IPS-11a (cell line): ENCODE data around the gene MS4A13.
"Not testable (repeated sequence)": the region's sequence is repeated elsewhere in the genome, so short reads cannot be mapped to it uniquely, and the experiment has no call there.

ENCODE experiments used
- H3K4me3 ChIP-seq: one replicate; pipeline ENCODE4 v1.5.1; 2013; ENCODE audit warnings: low read depth, low read length, control low read depth

Gene MS4A13

DNA sequence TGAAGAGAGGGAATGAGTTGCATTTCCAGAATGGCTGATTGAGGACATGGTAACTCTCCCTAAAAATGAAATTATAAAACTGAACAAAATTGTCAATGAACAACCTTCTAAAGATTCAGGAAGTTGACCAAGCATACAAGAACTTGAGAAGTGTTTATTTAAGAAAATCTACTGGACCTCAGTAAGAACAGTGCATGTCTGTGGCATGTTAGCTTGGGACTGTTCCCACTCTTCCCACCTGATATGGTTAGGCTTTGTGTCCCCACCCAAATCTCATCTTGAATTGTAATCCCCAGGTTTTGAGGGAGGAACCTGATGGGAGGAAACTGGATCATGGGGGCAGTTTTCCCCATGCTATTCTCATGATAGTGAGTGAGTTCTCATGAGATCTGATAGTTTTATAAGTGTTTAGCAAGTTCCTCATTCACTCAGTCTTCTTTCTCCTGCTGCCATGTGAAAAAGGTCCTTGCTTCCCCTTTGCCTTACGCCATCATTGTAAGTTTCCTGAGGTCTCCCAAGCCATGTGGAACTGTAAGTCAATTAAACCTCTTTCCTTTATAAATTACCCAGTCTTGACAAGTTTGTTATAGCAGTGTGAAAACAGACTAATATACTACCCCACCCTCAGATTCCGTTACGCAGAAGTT, 15.4 kb downstream of the MS4A13 start:
- no peak overlapping the region for H3K4me3 ChIP-seq

DNA sequence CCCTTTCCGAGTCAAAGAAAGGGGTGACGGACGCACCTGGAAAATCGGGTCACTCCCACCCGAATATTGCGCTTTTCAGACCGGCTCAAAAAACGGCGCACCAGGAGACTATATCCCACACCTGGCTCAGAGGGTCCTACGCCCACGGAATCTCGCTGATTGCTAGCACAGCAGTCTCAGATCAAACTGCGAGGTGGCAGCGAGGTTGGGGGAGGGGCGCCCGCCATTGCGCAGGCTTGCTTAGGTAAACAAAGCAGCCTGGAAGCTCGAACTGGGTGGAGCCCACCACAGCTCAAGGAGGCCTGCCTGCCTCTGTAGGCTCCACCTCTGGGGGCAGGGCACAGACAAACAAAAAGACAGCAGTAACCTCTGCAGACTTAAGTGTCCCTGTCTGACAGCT, 17.2 kb downstream of the MS4A13 start:
- not testable (repeated sequence) for H3K4me3 ChIP-seq

DNA sequence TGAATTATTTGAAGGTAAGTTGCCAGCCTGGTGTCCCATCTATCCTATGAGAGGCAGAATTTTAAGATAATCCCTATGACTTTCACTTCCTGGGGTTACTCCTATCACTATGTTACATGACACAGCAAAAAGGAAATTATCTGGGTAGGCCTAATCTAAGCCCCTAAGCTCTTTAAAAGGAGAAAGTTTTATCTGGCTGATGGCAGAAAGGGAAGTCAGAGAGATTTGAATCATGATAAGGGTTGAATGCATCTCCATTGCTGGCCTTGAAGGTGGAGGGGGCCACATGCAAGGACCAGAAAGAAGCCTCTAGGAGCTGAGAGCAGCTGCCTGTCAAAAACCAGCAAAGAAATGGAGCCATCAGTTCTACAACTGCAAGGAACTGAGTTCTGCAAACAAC, 23.4 kb downstream of the MS4A13 start:
- H3K4me3 ChIP-seq = not testable (repeated sequence)

DNA sequence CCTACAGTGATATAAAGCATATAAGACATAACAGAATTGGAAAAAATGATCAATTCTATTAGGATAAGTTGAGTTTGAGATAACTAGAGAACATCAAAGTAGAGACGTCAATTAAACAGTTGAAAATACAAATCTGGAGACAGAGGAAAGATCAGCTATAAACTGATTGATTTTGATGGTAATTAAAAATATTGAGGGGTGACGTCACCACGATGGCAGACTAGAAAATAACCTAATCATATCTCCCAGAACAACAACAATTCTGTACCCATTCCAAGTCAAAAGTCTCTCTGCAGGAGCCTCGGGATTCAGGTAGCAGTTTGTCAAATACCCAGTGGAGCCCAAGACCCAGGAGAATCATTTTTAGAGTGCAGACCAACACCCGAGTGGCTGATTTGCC, 28.9 kb downstream of the MS4A13 start:
- H3K4me3 ChIP-seq = no peak overlapping the region

GRCh38 chr11:60561254-60561653, 46.1 kb downstream of the MS4A13 start:
- no peak overlapping the region for H3K4me3 ChIP-seq

DNA sequence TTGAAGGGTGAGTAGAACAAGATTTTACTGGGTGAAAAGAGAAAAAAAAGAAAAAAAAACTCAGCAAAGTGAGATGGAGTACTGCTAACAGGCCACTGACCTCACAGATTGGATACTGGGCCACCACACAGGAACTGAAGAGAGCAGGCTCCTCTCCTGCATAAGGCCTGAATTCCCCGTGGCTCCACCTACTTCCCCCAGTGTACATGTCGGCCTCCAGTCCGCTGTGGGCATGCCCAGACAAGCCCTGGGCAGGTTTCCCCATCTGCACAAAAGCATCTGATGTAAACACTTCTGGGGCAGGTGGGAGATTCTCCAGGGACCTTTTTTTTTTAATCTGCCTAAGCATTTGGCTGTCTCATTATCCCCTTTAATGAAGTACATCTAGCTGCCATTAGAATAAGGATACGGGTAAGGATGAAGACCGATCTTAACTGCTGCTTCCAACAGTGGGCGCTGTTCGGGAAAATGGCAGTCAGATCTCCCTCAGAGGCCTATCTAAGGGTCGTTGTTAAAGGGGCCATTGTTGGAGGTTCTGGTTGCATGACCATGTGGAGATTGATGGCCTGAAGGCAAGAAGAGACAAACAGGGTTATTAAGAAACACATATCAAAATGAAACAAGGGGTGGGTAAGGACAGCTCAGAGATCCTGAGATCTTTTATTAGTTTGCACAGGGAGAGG, 48.5 kb downstream of the MS4A13 start:
- no peak overlapping the region for H3K4me3 ChIP-seq

DNA sequence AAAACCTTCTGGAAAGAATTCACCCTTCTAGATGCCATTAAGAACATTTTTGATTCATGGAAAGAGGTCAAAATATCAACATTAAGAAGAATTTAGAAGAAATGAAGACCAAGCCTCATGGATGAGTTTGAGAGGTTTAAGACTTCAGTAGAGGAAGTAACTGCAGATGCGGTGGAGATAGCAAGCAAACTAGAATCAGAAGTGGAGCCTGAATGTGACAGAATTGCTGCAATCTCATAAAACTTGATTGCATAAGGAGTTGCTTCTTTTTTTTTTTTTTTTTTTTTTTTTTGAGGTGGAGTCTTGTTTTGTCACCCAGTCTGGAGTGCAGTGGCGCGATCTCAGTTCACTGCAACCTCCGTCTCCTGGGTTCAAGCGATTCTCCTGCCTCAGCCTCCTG, 51.6 kb downstream of the MS4A13 start:
- H3K4me3 ChIP-seq = no peak overlapping the region

- no peak overlapping the region for H3K4me3 ChIP-seq
Observed at GRCh38 chr11:60570970-60571369, 55.8 kb downstream of the MS4A13 start.

- no peak overlapping the region for H3K4me3 ChIP-seq
Observed at GRCh38 chr11:60589611-60590010, 74.4 kb downstream of the MS4A13 start.
